K562 (cell line): ENCODE measurements around the gene ZSWIM8. TPM values are rescaled to one million over a fixed set of nuclear protein-coding genes. Genes with fewer than 3 reads are reported as not detected.

Experiments used
- CBFB ChIP-seq: sonication (generic); formaldehyde crosslinking; IDR thresholded peaks from 2 replicates; pipeline ENCODE4 v1.4.0; 2020; ENCODE audit warnings: mild to moderate bottlenecking, missing genetic modification reagents
- HMGN3 ChIP-seq: IDR thresholded peaks from 2 replicates; pipeline ENCODE4 v1.6.1; 2011; ENCODE audit warnings: borderline replicate concordance, low read depth, mild to moderate bottlenecking, mixed read lengths, low read length; ENCODE audit not compliant: insufficient read length; ENCODE audit errors: extremely low read depth
- HNRNPL ChIP-seq: fragments of 200-400 bp; formaldehyde crosslinking; IDR thresholded peaks from 2 replicates; pipeline ENCODE4 v1.6.1; 2017; ENCODE audit warnings: low read depth, mild to moderate bottlenecking, low read length
- HNRNPUL1 ChIP-seq: fragments of 200-400 bp; formaldehyde crosslinking; IDR thresholded peaks from 2 replicates; pipeline ENCODE4 v1.6.1; 2017; ENCODE audit warnings: low read length
- KAT7 ChIP-seq: sonication (generic); formaldehyde crosslinking; IDR thresholded peaks from 2 replicates; pipeline ENCODE4 v1.8.0; 2022; ENCODE audit warnings: missing genetic modification reagents, mild to moderate bottlenecking, borderline replicate concordance
- MEIS2 ChIP-seq: fragments of 450-650 bp; IDR thresholded peaks from 2 replicates; pipeline ENCODE4 v1.6.1; 2014; ENCODE audit warnings: mild to moderate bottlenecking; ENCODE audit not compliant: partially characterized antibody
- NR2C2 ChIP-seq, 2 experiments: fragments of 200-800 bp in 1 of 2; sonication (Bioruptor generic) in 1 of 2; sonication (generic) in 1 of 2; formaldehyde crosslinking in 1 of 2; IDR thresholded peaks; 2 replicates each; pipeline versions ENCODE4 v1.6.1 to v1.8.0; 2016 to 2022; ENCODE audit warnings: mild to moderate bottlenecking in 1 of 2, missing compliant biosample characterization in 1 of 2, missing genetic modification characterization in 1 of 2, missing genetic modification reagents in 1 of 2
- PYGO2 ChIP-seq: fragments of 450-650 bp; IDR thresholded peaks from 2 replicates; pipeline ENCODE4 v1.6.1; 2016; ENCODE audit warnings: mild to moderate bottlenecking, missing genetic modification characterization, moderate library complexity, missing compliant biosample characterization
- ZNF507 ChIP-seq: conservative IDR thresholded peaks from 2 replicates; pipeline ENCODE4 v1.6.1; 2017; ENCODE audit warnings: missing genetic modification characterization, missing compliant biosample characterization
- ZNF57 ChIP-seq: fragments of 450-650 bp; formaldehyde crosslinking; IDR thresholded peaks from 2 replicates; pipeline ENCODE4 v1.4.0; 2020; ENCODE audit warnings: mild to moderate bottlenecking, moderate library complexity
- ZNF699 ChIP-seq: fragments of 250-450 bp; sonication (Bioruptor Pico); IDR thresholded peaks from 2 replicates; pipeline ENCODE4 v1.8.0; 2021; ENCODE audit warnings: mild to moderate bottlenecking, moderate library complexity; ENCODE audit not compliant: insufficient replicate concordance
- ZNF79 ChIP-seq: fragments of 250-450 bp; sonication (Bioruptor Pico); IDR thresholded peaks from 2 replicates; pipeline ENCODE4 v1.4.0; 2020; ENCODE audit warnings: low read depth, mild to moderate bottlenecking, moderate library complexity
- polyA plus RNA-seq, 8 experiments: library from polyadenylated mRNA; depleted of rRNA in 4 of 8; stranded (reverse) in 5 of 8; unstranded in 3 of 8; fragments of >200 nt; fragmentation: Nextera tagmentation in 2 of 8; fragmentation: Illumina TruSeq in 1 of 8; extraction: Ambion mirVana in 2 of 8; extraction: Trizol in 1 of 8; gene quantifications; 2 replicates each; pipeline versions ENCODE4 v1.2.1 to v1.2.3, GENCODE V29; 2011 to 2014; ENCODE audit warnings: inconsistent platforms in 1 of 8, missing spikeins in 1 of 8
- total RNA-seq, 7 experiments: library from RNA; depleted of rRNA in 6 of 7; stranded (reverse); fragments of >200 nt in 6 of 7; fragmentation: Illumina TruSeq in 2 of 7; extraction: Trizol in 2 of 7; gene quantifications; 2 replicates each; pipeline versions ENCODE4 v1.2.1 to v1.2.3, GENCODE V29; 2011 to 2021; ENCODE audit warnings: low replicate concordance in 1 of 7
- TF ChIP-seq, protein P1 (sequence below): fragments of 450-650 bp; IDR thresholded peaks from 2 replicates; pipeline ENCODE4 v1.7.0; 2016; ENCODE audit warnings: borderline replicate concordance
- TF ChIP-seq, protein P2 (sequence below), 2 experiments: IDR thresholded peaks; 2 replicates each; pipeline ENCODE4 v1.6.1; 2012; ENCODE audit warnings: improper control_type of control experiment in 2 of 2, low read depth in 2 of 2, low read length in 2 of 2, borderline replicate concordance in 1 of 2
- TF ChIP-seq, protein P3 (sequence below): fragments of 150-350 bp; conservative IDR thresholded peaks from 2 replicates; pipeline ENCODE4 v1.6.1; 2014; ENCODE audit warnings: low read length
- TF ChIP-seq, protein P4 (sequence below): sonication (generic); formaldehyde crosslinking; IDR thresholded peaks from 2 replicates; pipeline ENCODE4 v1.9.0; 2022; ENCODE audit warnings: mild to moderate bottlenecking, missing genetic modification reagents
- TF ChIP-seq, protein P5 (sequence below), 2 experiments: IDR thresholded peaks; 2 replicates each; pipeline ENCODE4 v1.6.1; 2011; ENCODE audit warnings: borderline replicate concordance in 1 of 2, control low read depth in 1 of 2, low read depth in 1 of 2, low read length in 1 of 2, mild to moderate bottlenecking in 1 of 2, mixed read lengths in 1 of 2, moderate library complexity in 1 of 2; ENCODE audit not compliant: insufficient read depth in 1 of 2, insufficient read length in 1 of 2, poor library complexity in 1 of 2, severe bottlenecking in 1 of 2; ENCODE audit errors: extremely low read depth in 1 of 2

Gene ZSWIM8
- total and polyA plus RNA-seq, 9 of the 15 experiments (the other 6 are each of a cell fraction or from before 2014, with no cell fraction given) = 5.6 to 47.8 (median 26.7) TPM

DNA sequence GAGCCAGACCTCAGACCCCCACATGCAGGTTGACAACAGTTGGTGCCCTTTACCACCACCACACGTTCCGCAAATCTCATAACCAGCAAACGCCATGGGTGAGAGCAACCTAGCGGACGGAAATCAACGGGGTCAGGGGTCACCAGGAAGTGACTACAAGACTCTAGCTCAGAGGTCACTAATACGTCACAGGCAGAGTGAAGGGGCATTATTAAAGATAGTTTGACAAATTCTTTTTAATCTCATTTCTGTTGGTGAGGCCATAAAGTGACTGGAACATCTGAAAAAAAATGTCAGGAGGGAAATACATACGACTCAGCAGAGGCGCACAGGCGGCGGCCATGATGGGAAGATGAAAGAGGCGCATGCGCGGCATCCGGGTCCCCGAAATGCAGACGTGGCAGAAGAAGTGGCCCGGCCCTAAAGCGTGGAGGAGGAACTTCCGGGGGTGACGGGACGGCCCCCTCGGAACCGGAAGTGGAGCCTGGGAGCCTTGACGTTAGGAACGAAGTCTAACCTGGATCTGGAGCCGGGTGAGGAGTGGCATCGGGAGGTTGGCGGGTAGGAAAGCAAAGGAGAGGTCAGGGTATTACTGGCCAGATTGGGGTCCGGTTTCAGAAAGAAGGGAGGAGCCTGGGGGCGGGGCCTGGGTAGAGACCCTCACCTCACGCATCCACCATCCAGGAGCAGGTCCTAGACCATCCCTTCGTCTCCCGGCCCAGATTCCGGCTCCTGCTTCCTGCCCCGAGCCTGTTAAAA, 41.3 kb upstream of the ZSWIM8 start, which contains the start of gene SEC24C (continued):
- TF ChIP-seq, protein P1, sequence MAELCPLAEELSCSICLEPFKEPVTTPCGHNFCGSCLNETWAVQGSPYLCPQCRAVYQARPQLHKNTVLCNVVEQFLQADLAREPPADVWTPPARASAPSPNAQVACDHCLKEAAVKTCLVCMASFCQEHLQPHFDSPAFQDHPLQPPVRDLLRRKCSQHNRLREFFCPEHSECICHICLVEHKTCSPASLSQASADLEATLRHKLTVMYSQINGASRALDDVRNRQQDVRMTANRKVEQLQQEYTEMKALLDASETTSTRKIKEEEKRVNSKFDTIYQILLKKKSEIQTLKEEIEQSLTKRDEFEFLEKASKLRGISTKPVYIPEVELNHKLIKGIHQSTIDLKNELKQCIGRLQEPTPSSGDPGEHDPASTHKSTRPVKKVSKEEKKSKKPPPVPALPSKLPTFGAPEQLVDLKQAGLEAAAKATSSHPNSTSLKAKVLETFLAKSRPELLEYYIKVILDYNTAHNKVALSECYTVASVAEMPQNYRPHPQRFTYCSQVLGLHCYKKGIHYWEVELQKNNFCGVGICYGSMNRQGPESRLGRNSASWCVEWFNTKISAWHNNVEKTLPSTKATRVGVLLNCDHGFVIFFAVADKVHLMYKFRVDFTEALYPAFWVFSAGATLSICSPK = no peak; the same call in 1 of the 2 replicates
- TF ChIP-seq PYGO2 (tag) (no peak; the same call in 1 of the 2 replicates), ZNF79 (CRISPR knock-in tag) (peak; percentile 83), CBFB (CRISPR knock-in tag) (0 out of 2 replicates have a peak, but pooled peaks have one; percentile 67), ZNF699 (CRISPR knock-in tag) (no peak), HNRNPL (no peak), ZNF507 (tag) (no peak), KAT7 (CRISPR knock-in tag) (peak; percentile 93; the same call in 1 of the 2 replicates), HMGN3 (no peak), ZNF57 (CRISPR knock-in tag) (no peak), HNRNPUL1 (no peak), NR2C2 (CRISPR knock-in tag; IDR thresholded peaks at IDR 0.05) (peak; percentile 98), NR2C2 (tag; IDR thresholded peaks at IDR 0.05) (peak; percentile 100), MEIS2 (peak; percentile 79)
- TF ChIP-seq, protein P2, sequence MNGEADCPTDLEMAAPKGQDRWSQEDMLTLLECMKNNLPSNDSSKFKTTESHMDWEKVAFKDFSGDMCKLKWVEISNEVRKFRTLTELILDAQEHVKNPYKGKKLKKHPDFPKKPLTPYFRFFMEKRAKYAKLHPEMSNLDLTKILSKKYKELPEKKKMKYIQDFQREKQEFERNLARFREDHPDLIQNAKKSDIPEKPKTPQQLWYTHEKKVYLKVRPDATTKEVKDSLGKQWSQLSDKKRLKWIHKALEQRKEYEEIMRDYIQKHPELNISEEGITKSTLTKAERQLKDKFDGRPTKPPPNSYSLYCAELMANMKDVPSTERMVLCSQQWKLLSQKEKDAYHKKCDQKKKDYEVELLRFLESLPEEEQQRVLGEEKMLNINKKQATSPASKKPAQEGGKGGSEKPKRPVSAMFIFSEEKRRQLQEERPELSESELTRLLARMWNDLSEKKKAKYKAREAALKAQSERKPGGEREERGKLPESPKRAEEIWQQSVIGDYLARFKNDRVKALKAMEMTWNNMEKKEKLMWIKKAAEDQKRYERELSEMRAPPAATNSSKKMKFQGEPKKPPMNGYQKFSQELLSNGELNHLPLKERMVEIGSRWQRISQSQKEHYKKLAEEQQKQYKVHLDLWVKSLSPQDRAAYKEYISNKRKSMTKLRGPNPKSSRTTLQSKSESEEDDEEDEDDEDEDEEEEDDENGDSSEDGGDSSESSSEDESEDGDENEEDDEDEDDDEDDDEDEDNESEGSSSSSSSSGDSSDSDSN (IDR thresholded peaks at IDR 0.05; ENCODE audit: borderline replicate concordance in 1 of 2, low read depth in 2 of 2, low read length in 2 of 2) = no peak
- TF ChIP-seq, protein P3, sequence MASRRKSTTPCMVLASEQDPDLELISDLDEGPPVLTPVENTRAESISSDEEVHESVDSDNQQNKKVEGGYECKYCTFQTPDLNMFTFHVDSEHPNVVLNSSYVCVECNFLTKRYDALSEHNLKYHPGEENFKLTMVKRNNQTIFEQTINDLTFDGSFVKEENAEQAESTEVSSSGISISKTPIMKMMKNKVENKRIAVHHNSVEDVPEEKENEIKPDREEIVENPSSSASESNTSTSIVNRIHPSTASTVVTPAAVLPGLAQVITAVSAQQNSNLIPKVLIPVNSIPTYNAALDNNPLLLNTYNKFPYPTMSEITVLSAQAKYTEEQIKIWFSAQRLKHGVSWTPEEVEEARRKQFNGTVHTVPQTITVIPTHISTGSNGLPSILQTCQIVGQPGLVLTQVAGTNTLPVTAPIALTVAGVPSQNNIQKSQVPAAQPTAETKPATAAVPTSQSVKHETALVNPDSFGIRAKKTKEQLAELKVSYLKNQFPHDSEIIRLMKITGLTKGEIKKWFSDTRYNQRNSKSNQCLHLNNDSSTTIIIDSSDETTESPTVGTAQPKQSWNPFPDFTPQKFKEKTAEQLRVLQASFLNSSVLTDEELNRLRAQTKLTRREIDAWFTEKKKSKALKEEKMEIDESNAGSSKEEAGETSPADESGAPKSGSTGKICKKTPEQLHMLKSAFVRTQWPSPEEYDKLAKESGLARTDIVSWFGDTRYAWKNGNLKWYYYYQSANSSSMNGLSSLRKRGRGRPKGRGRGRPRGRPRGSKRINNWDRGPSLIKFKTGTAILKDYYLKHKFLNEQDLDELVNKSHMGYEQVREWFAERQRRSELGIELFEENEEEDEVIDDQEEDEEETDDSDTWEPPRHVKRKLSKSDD = peak; percentile 93; the same call in 1 of the 2 replicates
- TF ChIP-seq, protein P4, sequence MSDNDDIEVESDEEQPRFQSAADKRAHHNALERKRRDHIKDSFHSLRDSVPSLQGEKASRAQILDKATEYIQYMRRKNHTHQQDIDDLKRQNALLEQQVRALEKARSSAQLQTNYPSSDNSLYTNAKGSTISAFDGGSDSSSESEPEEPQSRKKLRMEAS = peak; percentile 80; the same call in 1 of the 2 replicates
- TF ChIP-seq, protein P5, sequence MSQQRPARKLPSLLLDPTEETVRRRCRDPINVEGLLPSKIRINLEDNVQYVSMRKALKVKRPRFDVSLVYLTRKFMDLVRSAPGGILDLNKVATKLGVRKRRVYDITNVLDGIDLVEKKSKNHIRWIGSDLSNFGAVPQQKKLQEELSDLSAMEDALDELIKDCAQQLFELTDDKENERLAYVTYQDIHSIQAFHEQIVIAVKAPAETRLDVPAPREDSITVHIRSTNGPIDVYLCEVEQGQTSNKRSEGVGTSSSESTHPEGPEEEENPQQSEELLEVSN (IDR thresholded peaks at IDR 0.05; ENCODE audit: borderline replicate concordance in 1 of 2, extremely low read depth in 1 of 2, insufficient read depth in 1 of 2, insufficient read length in 1 of 2, low read depth in 1 of 2, low read length in 1 of 2, poor library complexity in 1 of 2, severe bottlenecking in 1 of 2) = peak in 1 of 2 experiments; percentile 26
